Mucosa of descending colon (tissue), 3 donors: ENCODE data around the gene JSRP1. TPM values are rescaled to one million over a fixed set of nuclear protein-coding genes. Genes with fewer than 3 reads are reported as not detected.

Experiments
- ATAC-seq: fragments of 200-7000 bp; cut with Tn5 transposase; one replicate; pipeline ENCODE4 v1.9.1; 2020; ENCODE audit warnings: mild to moderate bottlenecking, moderate library complexity
- DNase-seq, 3 donors: peaks; one replicate each; pipeline ENCODE4 v3.0.0-alpha.2; 2020
- H3K36me3 ChIP-seq: fragments of 200-600 bp; one replicate; pipeline ENCODE4 v1.8.0; 2021; ENCODE audit warnings: low read depth, mild to moderate bottlenecking
- H3K4me1 ChIP-seq: fragments of 200-600 bp; one replicate; pipeline ENCODE4 v1.8.0; 2021; ENCODE audit warnings: low read depth, mild to moderate bottlenecking
- H3K4me3 ChIP-seq: fragments of 200-600 bp; one replicate; pipeline ENCODE4 v1.8.0; 2021; ENCODE audit warnings: mild to moderate bottlenecking
- H3K9me3 ChIP-seq: fragments of 200-600 bp; one replicate; pipeline ENCODE4 v1.8.0; 2021; ENCODE audit warnings: mild to moderate bottlenecking
- intact Hi-C, 2 donors: fragments of 100-400 bp; cut with DNase I in 1 of 2; cut with micrococcal nuclease in 1 of 2; formaldehyde crosslinking; loops; one replicate each; pipeline versions ENCODE4 v1.11.0 to v1.11.1; 2022; cut with DNase I, micrococcal nuclease
- total RNA-seq, 3 donors: library from RNA; stranded (reverse); fragmentation: NEBNext Ultra II Directional in 2 of 3; extraction: Animal tissue kit (Norgen Biotek cat#: 25700) in 2 of 3; gene quantifications; one replicate each; pipeline versions ENCODE4 v1.2.1 to v1.2.4, GENCODE V29; 2021 to 2023
- TF ChIP-seq, protein P1 (sequence below): fragments of 200-600 bp; IDR thresholded peaks from one replicate; pipeline ENCODE4 v1.8.0; 2022; ENCODE audit warnings: antibody characterized with exemption, mild to moderate bottlenecking
- donor health status: DM: no; HTN: no; CAD: no; lungs with moderate emphysema.
- donor health status: DM: no; HTN: no; CAD: no.
- donor health status: DM: no; HTN: yes; CAD: no.

Gene JSRP1
- total RNA-seq, 3 donors from 2014 or later: 0.38 to 2.4 (median 0.87) TPM

DNA sequence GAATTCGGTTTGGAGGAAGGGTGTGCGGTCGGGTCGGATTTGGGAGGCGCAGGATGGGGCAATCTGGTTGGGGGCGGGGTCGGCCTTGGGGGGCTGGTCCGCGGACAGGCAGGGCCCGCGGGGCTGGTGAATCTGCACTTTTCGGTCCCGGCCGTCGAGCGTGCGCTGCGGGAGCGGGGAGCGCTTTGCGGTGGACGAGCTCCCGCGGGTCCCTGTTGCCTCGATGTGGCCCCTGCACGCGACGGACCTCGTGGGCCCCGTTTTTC lies 13.9 kb upstream of the JSRP1 start:
- Histone ChIP-seq H3K36me3 (no peaks in the 10 kb centered on the region), H3K9me3 (no peaks in the 10 kb centered on the region), H3K4me3 (peak overlapping the region; percentile 94), H3K4me1 (peaks cover 41% of the 10 kb centered on the region)
- intact Hi-C loops: loop anchor here (5.0 to 10.0 kb wide), 2 partner anchors 33 to 115 kb away; partner anchors contain the start of genes AP3D1 (in 1 of the 2), PLEKHJ1 (in 1 of the 2) and SF3A2 (in 1 of the 2)
- ATAC-seq: peak; percentile 2
- peak; percentile 57 to 83 (median 70) for DNase-seq
- TF ChIP-seq, protein P1, sequence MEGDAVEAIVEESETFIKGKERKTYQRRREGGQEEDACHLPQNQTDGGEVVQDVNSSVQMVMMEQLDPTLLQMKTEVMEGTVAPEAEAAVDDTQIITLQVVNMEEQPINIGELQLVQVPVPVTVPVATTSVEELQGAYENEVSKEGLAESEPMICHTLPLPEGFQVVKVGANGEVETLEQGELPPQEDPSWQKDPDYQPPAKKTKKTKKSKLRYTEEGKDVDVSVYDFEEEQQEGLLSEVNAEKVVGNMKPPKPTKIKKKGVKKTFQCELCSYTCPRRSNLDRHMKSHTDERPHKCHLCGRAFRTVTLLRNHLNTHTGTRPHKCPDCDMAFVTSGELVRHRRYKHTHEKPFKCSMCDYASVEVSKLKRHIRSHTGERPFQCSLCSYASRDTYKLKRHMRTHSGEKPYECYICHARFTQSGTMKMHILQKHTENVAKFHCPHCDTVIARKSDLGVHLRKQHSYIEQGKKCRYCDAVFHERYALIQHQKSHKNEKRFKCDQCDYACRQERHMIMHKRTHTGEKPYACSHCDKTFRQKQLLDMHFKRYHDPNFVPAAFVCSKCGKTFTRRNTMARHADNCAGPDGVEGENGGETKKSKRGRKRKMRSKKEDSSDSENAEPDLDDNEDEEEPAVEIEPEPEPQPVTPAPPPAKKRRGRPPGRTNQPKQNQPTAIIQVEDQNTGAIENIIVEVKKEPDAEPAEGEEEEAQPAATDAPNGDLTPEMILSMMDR: no peak

DNA sequence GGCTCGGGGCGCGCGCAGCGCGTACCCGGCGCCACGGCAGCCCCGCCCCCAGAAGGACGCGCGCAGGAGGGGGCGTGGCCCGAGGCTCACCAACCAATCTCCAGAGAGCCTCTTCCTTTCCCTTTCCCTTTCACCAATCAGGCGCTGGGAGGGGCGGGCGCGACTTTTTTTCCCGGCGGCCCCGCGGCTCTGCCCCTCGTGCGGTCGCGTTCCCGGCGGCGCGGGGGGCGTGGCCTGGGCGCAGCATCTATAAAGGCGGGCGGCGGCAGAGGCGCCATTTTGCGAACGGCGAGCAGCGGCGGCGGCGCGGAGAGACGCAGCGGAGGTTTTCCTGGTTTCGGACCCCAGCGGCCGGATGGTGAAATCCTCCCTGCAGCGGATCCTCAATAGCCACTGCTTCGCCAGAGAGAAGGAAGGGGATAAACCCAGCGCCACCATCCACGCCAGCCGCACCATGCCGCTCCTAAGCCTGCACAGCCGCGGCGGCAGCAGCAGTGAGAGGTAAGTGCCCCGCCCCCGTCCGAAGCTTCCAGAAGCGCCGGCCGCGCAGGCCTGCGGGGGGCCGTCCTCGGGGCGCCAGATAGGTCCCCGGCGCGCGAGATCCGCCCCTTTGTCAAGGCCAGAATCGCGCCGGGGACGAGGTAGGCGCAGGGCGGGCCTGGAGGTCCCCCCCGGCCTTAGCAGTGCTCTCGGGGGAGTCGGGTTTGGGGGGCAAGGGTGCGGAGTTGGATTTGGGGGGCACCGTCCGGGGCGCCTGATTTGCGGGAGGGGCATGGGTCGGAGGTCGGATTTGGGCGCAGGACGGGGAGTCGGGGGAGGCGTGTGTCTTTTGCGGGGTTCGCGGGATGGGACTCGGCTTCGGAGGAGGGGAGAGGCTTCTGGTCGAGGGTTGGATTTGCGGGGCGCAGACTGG lies 13.3 kb upstream of the JSRP1 start:
- TF ChIP-seq, protein P1: peak; percentile 21
- Histone ChIP-seq H3K9me3 (no peaks in the 10 kb centered on the region), H3K4me3 (peak overlapping the region; percentile 94), H3K36me3 (no peaks in the 10 kb centered on the region), H3K4me1 (peaks cover 38% of the 10 kb centered on the region)
- DNase-seq: peak; percentile 98 to 99 (median 99)
- intact Hi-C loops: loop anchor here (5.0 to 10.0 kb wide), 2 partner anchors 32 to 115 kb away; partner anchors contain the start of genes AP3D1 (in 1 of the 2), PLEKHJ1 (in 1 of the 2) and SF3A2 (in 1 of the 2)
- peak; percentile 87 for ATAC-seq

DNA sequence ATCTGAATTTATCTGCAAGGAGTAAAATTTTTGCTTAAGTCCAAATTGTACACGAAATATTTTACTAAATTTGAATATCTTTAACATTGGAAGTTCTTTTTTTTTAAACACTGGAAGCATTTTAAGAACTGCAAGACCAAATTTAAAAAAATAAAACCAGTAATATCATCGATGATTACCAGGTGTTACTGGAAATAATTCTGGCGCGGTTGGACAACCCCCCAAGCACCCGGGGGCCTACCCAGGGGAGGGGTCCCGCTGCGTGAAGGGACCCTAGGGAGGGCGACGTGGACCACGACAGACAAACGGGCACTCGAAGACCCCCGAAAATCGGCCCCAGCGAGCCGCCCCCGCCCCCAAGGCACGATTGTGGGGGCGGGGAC lies 12.6 kb upstream of the JSRP1 start:
- peaks cover 32% of the 10 kb centered on the region for H3K4me1 ChIP-seq
- DNase-seq (no peak), ATAC-seq (no peak)
- intact Hi-C loops: no loop called here
- H3K36me3 ChIP-seq: no peaks in the 10 kb centered on the region
- TF ChIP-seq, protein P1: no peak
- H3K9me3 ChIP-seq: no peaks in the 10 kb centered on the region
- peak overlapping the region; percentile 94 for H3K4me3 ChIP-seq

DNA sequence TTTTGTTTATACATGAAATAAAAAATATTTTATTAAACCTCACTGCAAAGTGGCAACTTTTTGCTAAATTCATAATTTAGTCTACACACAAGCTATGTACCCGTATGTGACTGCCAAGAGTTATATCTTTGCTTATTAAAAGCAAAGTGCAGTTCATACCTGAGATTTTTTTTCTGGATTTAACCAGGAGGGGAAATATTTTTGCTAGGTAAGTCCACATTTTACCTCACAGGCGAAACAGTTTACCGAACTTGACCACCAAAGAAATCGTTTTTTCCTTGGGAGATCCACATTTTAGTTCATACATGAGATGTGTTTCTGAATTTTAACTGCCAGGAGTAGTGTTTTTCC lies 12.2 kb upstream of the JSRP1 start:
- ATAC-seq (no peak), DNase-seq (no peak)
- Histone ChIP-seq H3K9me3 (no peaks in the 10 kb centered on the region), H3K4me3 (no peak overlapping the region), H3K36me3 (no peaks in the 10 kb centered on the region), H3K4me1 (peaks cover 28% of the 10 kb centered on the region)
- intact Hi-C loops: no loop called here
- TF ChIP-seq, protein P1: no peak

GRCh38 chr19:2266183-2266993 lies 10.2 kb upstream of the JSRP1 start:
- Histone ChIP-seq H3K4me1 (peaks cover 9% of the 10 kb centered on the region), H3K36me3 (no peaks in the 10 kb centered on the region), H3K4me3 (no peak overlapping the region), H3K9me3 (no peaks in the 10 kb centered on the region)
- TF ChIP-seq, protein P1: no peak
- DNase-seq (peak; percentile 93 to 96 (median 94)), ATAC-seq (peak; percentile 50)
- intact Hi-C loops: no loop called here
